ENCODE measurements around the gene DOCK2.

DOCK2 gene

DNA sequence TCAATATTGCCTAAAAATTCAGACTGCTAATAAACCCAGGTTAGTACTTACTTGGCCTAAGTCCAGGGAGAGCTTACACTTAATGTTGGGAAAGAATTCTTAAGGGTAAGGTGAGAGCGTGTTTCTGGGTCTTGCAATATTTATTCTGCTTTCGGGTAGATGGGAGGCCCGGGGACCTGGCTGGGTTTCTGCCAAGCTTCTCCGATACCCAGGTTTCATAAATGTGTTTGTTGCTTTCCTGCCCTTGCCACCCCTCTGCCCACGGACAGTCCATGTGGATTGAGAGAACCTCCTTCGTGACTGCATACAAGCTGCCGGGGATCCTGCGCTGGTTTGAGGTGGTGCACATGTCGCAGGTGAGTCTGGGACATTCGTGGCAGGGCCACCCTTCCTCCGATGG lies 420.2 kb downstream of the DOCK2 start:
- no peak overlapping the region for H3K4me3 ChIP-seq (replicated peaks; ENCODE audit: low read depth, low read length)
- TF ChIP-seq, protein P1, sequence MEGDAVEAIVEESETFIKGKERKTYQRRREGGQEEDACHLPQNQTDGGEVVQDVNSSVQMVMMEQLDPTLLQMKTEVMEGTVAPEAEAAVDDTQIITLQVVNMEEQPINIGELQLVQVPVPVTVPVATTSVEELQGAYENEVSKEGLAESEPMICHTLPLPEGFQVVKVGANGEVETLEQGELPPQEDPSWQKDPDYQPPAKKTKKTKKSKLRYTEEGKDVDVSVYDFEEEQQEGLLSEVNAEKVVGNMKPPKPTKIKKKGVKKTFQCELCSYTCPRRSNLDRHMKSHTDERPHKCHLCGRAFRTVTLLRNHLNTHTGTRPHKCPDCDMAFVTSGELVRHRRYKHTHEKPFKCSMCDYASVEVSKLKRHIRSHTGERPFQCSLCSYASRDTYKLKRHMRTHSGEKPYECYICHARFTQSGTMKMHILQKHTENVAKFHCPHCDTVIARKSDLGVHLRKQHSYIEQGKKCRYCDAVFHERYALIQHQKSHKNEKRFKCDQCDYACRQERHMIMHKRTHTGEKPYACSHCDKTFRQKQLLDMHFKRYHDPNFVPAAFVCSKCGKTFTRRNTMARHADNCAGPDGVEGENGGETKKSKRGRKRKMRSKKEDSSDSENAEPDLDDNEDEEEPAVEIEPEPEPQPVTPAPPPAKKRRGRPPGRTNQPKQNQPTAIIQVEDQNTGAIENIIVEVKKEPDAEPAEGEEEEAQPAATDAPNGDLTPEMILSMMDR (IDR thresholded peaks at IDR 0.05; ENCODE audit: low read depth, low read length, missing control alignments): no peak
- DNase-seq (ENCODE audit: extremely low read depth, low read depth): no peak

GRCh38 chr5:170059221-170059620 lies 422.1 kb downstream of the DOCK2 start:
- no peak for DNase-seq (ENCODE audit: extremely low read depth, low read depth)
- H3K4me3 ChIP-seq (replicated peaks; ENCODE audit: low read depth, low read length): no peak overlapping the region
- TF ChIP-seq, protein P1 (IDR thresholded peaks at IDR 0.05; ENCODE audit: low read depth, low read length, missing control alignments): no peak

DNA sequence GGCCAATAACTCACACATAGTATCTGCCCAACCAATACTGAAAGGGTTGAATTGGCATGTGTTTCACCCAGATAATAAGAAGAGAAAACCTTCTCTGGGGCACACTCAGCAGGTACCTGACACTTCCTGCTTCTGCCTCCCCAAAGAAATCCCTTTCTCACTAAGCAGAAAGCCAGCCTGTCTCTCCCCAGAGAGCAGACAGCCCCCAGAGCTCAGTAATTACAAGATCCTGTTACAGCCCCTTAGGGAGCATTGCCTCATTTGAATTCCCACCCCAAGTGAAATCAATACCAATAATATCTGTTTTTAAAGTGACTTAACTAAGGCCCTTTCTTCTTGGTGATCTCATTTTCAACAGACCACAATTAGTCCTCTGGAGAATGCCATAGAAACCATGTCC lies 430.1 kb downstream of the DOCK2 start:
- TF ChIP-seq, protein P1 (IDR thresholded peaks at IDR 0.05; ENCODE audit: low read depth, low read length, missing control alignments): no peak
- no peak overlapping the region for H3K4me3 ChIP-seq (replicated peaks; ENCODE audit: low read depth, low read length)
- DNase-seq (ENCODE audit: extremely low read depth, low read depth): no peak

DNA sequence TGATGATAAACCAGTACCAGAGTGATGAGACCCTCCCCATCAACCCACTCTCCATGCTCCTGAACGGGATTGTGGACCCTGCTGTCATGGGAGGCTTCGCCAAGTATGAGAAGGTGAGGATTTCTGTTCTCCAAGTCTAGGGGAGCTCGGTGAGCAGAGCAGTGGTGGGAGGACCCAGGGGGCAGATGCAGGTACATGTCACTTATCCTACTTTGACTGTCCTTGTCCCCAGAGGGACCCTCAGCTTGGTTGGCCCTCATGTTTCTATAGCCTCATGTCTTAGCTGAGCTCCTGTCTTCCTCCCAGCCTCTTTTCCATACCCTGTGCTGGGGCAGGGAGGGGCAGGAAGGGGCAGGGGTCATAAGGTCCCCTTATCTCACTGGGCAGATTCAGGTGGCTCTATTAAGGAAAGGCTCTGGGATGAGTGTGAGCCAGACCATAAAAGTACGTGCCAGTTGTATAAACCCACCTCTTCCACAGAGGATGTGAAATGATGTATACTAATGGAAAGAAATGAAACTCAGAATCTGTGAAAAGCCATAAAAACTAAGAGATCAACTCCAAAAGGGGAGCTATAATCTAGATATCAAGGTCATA lies 430.6 kb downstream of the DOCK2 start:
- TF ChIP-seq, protein P1 (IDR thresholded peaks at IDR 0.05; ENCODE audit: low read depth, low read length, missing control alignments): no peak
- H3K4me3 ChIP-seq (replicated peaks; ENCODE audit: low read depth, low read length): no peak overlapping the region

DNA sequence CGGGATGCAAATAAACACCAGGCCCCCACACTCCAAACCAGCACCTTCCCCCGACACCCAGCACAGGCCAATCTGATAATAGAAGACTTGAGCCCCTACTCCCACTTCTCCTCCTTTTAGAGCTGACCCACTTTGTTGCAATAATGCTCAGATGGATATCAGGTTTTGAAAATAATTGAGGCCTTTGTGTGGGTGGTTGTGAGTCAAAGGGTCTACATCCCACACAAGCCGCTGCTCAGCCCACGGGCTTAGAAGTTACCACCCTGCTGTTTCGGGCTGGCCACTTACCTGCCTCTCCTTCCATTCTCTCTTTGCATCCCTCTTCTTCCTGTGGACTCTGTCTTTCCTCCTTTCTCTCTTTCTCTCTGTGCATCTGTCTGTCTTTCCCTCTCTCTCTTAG lies 432.4 kb downstream of the DOCK2 start:
- DNase-seq (ENCODE audit: extremely low read depth, low read depth): no peak
- TF ChIP-seq, protein P1 (IDR thresholded peaks at IDR 0.05; ENCODE audit: low read depth, low read length, missing control alignments): no peak
- H3K4me3 ChIP-seq (replicated peaks; ENCODE audit: low read depth, low read length): no peak overlapping the region

More for the DNA sequence above, 430.6 kb downstream of the DOCK2 start:
- no peak for DNase-seq (ENCODE audit: extremely low read depth, low read depth)

DNA sequence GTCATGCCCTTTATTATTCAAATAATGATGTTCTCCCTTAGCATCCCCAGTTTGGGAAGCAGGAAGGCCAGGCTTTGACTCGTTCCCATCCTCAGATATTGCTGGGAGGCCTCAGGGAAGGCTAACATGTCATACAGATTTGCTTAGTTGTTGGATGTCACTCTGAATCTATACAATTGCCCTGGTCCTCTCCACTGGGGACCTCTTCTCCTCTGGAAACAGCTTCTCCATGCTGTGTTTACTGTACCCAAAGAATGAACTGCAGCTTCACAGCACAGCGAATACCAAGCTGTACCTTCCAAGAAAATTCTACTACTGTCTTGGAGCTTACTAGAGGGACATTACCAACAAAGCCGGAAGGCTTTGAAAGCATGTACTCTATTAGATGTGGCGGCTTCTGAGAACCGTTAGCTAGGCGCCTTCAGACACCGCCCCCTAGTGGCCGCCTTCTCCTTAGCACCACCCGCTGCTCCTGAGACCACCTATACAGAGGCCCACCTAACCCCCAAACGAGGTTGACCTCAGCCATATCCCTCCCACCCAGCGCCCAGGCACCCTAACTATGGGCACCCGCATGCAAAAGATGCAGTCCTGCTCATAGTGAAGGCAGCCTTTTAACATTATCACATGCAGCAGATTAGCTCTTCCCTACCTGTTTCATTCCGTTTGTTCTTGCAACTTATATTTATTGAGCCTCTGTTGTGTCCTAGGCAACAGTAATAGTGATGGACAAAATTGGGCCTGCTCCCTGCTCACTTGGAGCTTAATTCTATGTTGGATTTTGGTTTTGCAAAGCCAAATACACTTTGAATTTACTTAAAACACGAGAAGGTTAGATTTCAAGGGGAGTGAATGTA lies 433.7 kb downstream of the DOCK2 start:
- H3K4me3 ChIP-seq (replicated peaks; ENCODE audit: low read depth, low read length): no peak overlapping the region
- TF ChIP-seq, protein P1 (IDR thresholded peaks at IDR 0.05; ENCODE audit: low read depth, low read length, missing control alignments): peak; percentile 67
- no peak for DNase-seq (ENCODE audit: extremely low read depth, low read depth)

All from HFF-Myc (cell line).